ENCODE data around the gene OR1J2.
"Not testable (repeated sequence)": the region's sequence is repeated elsewhere in the genome, so short reads cannot be mapped to it uniquely, and the experiment has no call there.

The OR1J2 gene

GRCh38 chr9:122510502-122510901, at the start of gene OR1J2:
Gene OR1J2, plus strand, starts transcription at chr9:122510802. Its CDS starts 0 bp downstream, at chr9:122510802.
- no peak for DNase-seq

- peak; percentile 7 for DNase-seq
Measured at GRCh38 chr9:122463828-122464632, 46.6 kb upstream of the OR1J2 start.

- DNase-seq = peak; percentile 84
Measured at GRCh38 chr9:122464633-122465567, 45.7 kb upstream of the OR1J2 start.

GRCh38 chr9:122466456-122466855, 44.1 kb upstream of the OR1J2 start:
- DNase-seq = no peak

- DNase-seq = no peak
Measured at GRCh38 chr9:122468735-122469134, 41.9 kb upstream of the OR1J2 start.

GRCh38 chr9:122474561-122474960, 36.0 kb upstream of the OR1J2 start:
- no peak for DNase-seq

- DNase-seq = no peak
Measured at GRCh38 chr9:122475717-122476116, 34.9 kb upstream of the OR1J2 start.

- no peak for DNase-seq
Measured at GRCh38 chr9:122477346-122477745, 33.3 kb upstream of the OR1J2 start.

- no peak for DNase-seq
Measured at GRCh38 chr9:122477826-122478225, 32.8 kb upstream of the OR1J2 start, which contains the start of gene OR1J1. Gene OR1J1, minus strand, starts transcription at chr9:122477926. Its CDS starts 0 bp downstream, at chr9:122477926.

- no peak for DNase-seq
Measured at GRCh38 chr9:122479062-122479461, 31.5 kb upstream of the OR1J2 start.

- peak; percentile 11 for DNase-seq
Measured at GRCh38 chr9:122498883-122499288, 11.7 kb upstream of the OR1J2 start.

- no peak for DNase-seq
Measured at GRCh38 chr9:122506964-122507363, 3.6 kb upstream of the OR1J2 start.

GRCh38 chr9:122518226-122518625, 7.6 kb downstream of the OR1J2 start:
- DNase-seq = no peak

- no peak for DNase-seq
Measured at GRCh38 chr9:122518841-122519240, 8.2 kb downstream of the OR1J2 start, which contains the start of gene OR1J4. Gene OR1J4, plus strand, starts transcription at chr9:122519141. Its CDS starts 0 bp downstream, at chr9:122519141.

GRCh38 chr9:122519376-122519775, 8.8 kb downstream of the OR1J2 start:
- no peak for DNase-seq

- no peak for DNase-seq
Measured at GRCh38 chr9:122526602-122527001, 16.0 kb downstream of the OR1J2 start.

- DNase-seq = no peak
Measured at GRCh38 chr9:122527193-122527592, 16.6 kb downstream of the OR1J2 start, which contains the start of gene OR1N1. Gene OR1N1, minus strand, starts transcription at chr9:122527293. Its CDS starts 0 bp downstream, at chr9:122527293.

- DNase-seq = not testable (repeated sequence)
Measured at GRCh38 chr9:122531157-122531556, 20.6 kb downstream of the OR1J2 start.

- DNase-seq = no peak
Measured at GRCh38 chr9:122536134-122536533, 25.5 kb downstream of the OR1J2 start.

GRCh38 chr9:122537066-122537465, 26.5 kb downstream of the OR1J2 start:
- not testable (repeated sequence) for DNase-seq

GRCh38 chr9:122538757-122539156, 28.2 kb downstream of the OR1J2 start:
- no peak for DNase-seq

GRCh38 chr9:122546196-122546595, 35.6 kb downstream of the OR1J2 start:
- no peak for DNase-seq

GRCh38 chr9:122551371-122551770, 40.8 kb downstream of the OR1J2 start:
- no peak for DNase-seq

Data from NCI-H774 (cell line).